Melanocyte of skin (primary cell): ENCODE results near the gene NOP14. TPM values are rescaled to one million over a fixed set of nuclear protein-coding genes. Genes with fewer than 3 reads are reported as not detected.

Experiments
- total RNA-seq, 2 donors: library from RNA; depleted of rRNA; stranded (reverse); fragments of >200 nt; gene quantifications; 2 replicates each; pipeline ENCODE4 v1.2.3, GENCODE V29; 2012

The NOP14 gene
- total RNA-seq: 10 to 100 TPM; 21.0 to 27.6 TPM

DNA sequence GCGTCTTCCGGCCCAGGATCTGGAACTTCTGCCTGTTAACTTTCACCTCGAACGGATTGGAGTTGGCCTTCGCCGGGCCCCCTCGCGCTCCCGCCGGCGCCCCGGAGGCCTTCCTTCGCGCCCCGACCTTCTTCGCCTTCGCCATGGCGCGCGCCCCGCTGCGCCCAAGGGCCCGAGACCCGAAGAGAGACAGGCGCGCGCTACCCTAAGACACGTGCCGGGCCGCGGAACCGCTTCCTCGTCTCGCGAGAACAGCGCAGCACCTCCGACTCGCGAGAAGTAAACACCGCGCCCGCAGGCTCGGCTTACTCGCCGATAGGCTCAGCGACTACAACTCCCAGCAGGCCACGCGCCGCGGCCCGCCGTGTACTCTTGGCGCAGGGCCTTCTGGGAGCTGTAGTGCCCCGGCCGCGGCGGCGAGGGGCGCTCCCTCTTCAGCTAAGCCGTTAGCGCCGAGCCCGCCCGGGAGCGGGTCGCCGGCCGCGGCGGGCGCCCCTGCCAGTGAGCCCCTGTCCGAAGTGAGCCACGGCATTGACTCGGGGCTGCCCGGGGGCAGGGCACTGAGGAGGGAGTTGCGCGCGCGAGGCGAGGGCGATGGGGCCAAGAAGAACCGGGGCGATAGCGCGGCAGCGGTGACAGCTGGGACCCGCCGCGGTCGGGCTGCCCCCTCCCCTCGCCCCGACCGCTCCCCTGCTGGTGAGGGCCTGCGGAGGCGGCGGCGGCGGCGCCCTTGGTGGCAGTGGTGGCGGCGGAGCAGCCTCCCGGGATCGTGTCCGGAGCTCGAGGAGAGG, at the start of gene NOP14, which contains the start of gene GRK4:
TSS of gene NOP14 (minus strand) at position 232 of the 791 bp plus-strand sequence. CDS start at position 145, 87 bp downstream.
TSS of gene GRK4 (plus strand) at position 397 of the 791 bp plus-strand sequence. CDS start 500 bp downstream, outside the sequence.

Other genes with a start within 250 kb of the NOP14 start
- 10 to 100 TPM; 32.7 to 44.3 TPM for gene TNIP2, start 207.1 kb downstream of the NOP14 start, total RNA-seq
- 10 to 100 TPM; 28.6 to 28.9 TPM for gene SH3BP2, start 170.3 kb downstream of the NOP14 start, total RNA-seq
- gene ADD1, start 119.6 kb downstream of the NOP14 start, total RNA-seq: 100 to 1,000 TPM; 155 to 202 TPM
- 1 to 10 TPM; 3.3 to 3.8 TPM for gene GRK4, start 165 bp upstream of the NOP14 start, total RNA-seq
- not detected for gene HTT-AS, start 111.1 kb upstream of the NOP14 start, total RNA-seq
- 10 to 100 TPM; 82.2 to 94.6 TPM for gene HTT, start 111.3 kb upstream of the NOP14 start, total RNA-seq